ENCODE data around the gene GLT8D1.
A peak's percentile ranks its signal among the peaks of the same experiment; 100 is the strongest.
"Not testable (repeated sequence)": the region's sequence is repeated elsewhere in the genome, so short reads cannot be mapped to it uniquely, and the experiment has no call there.

Gene GLT8D1

GRCh38 chr3:52683611-52684010 is 22.0 kb downstream of the GLT8D1 start:
- TF ChIP-seq, protein P1, sequence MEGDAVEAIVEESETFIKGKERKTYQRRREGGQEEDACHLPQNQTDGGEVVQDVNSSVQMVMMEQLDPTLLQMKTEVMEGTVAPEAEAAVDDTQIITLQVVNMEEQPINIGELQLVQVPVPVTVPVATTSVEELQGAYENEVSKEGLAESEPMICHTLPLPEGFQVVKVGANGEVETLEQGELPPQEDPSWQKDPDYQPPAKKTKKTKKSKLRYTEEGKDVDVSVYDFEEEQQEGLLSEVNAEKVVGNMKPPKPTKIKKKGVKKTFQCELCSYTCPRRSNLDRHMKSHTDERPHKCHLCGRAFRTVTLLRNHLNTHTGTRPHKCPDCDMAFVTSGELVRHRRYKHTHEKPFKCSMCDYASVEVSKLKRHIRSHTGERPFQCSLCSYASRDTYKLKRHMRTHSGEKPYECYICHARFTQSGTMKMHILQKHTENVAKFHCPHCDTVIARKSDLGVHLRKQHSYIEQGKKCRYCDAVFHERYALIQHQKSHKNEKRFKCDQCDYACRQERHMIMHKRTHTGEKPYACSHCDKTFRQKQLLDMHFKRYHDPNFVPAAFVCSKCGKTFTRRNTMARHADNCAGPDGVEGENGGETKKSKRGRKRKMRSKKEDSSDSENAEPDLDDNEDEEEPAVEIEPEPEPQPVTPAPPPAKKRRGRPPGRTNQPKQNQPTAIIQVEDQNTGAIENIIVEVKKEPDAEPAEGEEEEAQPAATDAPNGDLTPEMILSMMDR (IDR thresholded peaks at IDR 0.05; ENCODE audit: borderline replicate concordance, control extremely low read depth, extremely low read depth, insufficient read depth, missing control alignments) = no peak
- in situ Hi-C loops (cut with MboI; ENCODE audit: low sequenced_read_pairs, unreplicated experiment) = no loop called here

GRCh38 chr3:52682016-52682415 is 23.6 kb downstream of the GLT8D1 start:
- no peak for DNase-seq (ENCODE audit: low spot score)
- in situ Hi-C loops (cut with MboI; ENCODE audit: low sequenced_read_pairs, unreplicated experiment) = no loop called here

More at GRCh38 chr3:52683611-52684010, 22.0 kb downstream of the GLT8D1 start:
- no peak for DNase-seq (ENCODE audit: low spot score)

GRCh38 chr3:52681596-52681995 is 24.0 kb downstream of the GLT8D1 start:
- in situ Hi-C loops (cut with MboI; ENCODE audit: low sequenced_read_pairs, unreplicated experiment) = no loop called here
- no peak for DNase-seq (ENCODE audit: low spot score)
- TF ChIP-seq, protein P1 (IDR thresholded peaks at IDR 0.05; ENCODE audit: borderline replicate concordance, control extremely low read depth, extremely low read depth, insufficient read depth, missing control alignments) = no peak

More at GRCh38 chr3:52682016-52682415, 23.6 kb downstream of the GLT8D1 start:
- TF ChIP-seq, protein P1 (IDR thresholded peaks at IDR 0.05; ENCODE audit: borderline replicate concordance, control extremely low read depth, extremely low read depth, insufficient read depth, missing control alignments) = peak; percentile 39

GRCh38 chr3:52679811-52680210 is 25.8 kb downstream of the GLT8D1 start:
- in situ Hi-C loops (cut with MboI; ENCODE audit: low sequenced_read_pairs, unreplicated experiment) = no loop called here
- TF ChIP-seq, protein P1 (IDR thresholded peaks at IDR 0.05; ENCODE audit: borderline replicate concordance, control extremely low read depth, extremely low read depth, insufficient read depth, missing control alignments) = no peak
- no peak for DNase-seq (ENCODE audit: low spot score)

DNA sequence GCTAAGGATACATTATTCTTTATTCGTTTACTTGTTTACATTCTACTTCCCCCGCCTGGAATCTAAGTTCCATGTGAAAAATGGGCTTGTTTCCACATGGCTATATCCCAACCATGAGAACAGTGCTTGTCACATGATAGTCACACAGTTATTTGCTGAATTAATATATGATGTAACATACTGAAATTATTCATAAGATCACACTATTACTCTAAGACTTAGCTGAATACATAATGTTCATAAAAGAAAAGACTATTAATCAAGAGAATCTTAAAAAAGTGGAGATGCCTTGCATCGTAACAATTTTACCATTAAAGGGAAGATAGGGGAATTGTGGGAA is 26.4 kb downstream of the GLT8D1 start:
- in situ Hi-C loops (cut with MboI; ENCODE audit: low sequenced_read_pairs, unreplicated experiment) = no loop called here
- no peak for DNase-seq (ENCODE audit: low spot score)
- TF ChIP-seq, protein P1 (IDR thresholded peaks at IDR 0.05; ENCODE audit: borderline replicate concordance, control extremely low read depth, extremely low read depth, insufficient read depth, missing control alignments) = no peak

GRCh38 chr3:52678265-52679198 is 27.1 kb downstream of the GLT8D1 start:
- TF ChIP-seq, protein P1 (IDR thresholded peaks at IDR 0.05; ENCODE audit: borderline replicate concordance, control extremely low read depth, extremely low read depth, insufficient read depth, missing control alignments) = no peak
- in situ Hi-C loops (cut with MboI; ENCODE audit: low sequenced_read_pairs, unreplicated experiment) = no loop called here
- no peak for DNase-seq (ENCODE audit: low spot score)

DNA sequence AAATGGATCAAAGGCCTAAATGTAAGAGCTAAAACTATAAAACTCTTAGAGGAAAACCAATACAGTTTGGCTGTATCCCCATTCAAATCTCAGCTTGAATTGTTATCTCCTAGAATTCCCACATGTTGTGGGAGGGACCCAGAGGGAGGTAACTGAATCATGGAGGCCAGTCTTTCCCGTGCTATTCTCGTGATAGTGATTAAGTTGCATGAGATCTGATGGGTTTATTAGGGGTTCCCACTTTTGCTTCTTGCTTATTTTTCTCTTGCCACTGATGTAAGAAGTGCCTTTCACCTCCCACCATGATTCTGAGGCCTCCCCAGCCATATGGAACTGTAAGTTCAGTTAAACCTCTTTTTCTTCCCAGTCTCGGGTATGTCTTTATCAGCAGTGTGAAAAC is 29.4 kb downstream of the GLT8D1 start:
- DNase-seq (ENCODE audit: low spot score); in situ Hi-C loops (cut with MboI; ENCODE audit: low sequenced_read_pairs, unreplicated experiment): not testable (repeated sequence)

Measured in GM13976 (cell line).